ENCODE data around the gene LUZP1.
A peak's percentile ranks its signal among the peaks of the same experiment; 100 is the strongest.

LUZP1 gene

GRCh38 chr1:23200883-23201282 lies 32.2 kb upstream of the LUZP1 start:
- H3K9me3 ChIP-seq (ENCODE audit: control extremely low read depth in 1 of 5, control insufficient read depth in 4 of 5, insufficient read depth in 2 of 5, low read depth in 1 of 5, low read length in 4 of 5): no peaks in the 10 kb centered on the region
- H3K36me3 ChIP-seq (ENCODE audit: control insufficient read depth in 4 of 4, insufficient read depth in 4 of 4, low read length in 3 of 4): no peaks in the 10 kb centered on the region
- DNase-seq: no peak
- CTCF ChIA-PET: interaction anchor here (0.9 to 2.3 kb wide), 5 partner anchors 9 to 102 kb away, joined by 3 to 7 read pairs (median 4); no protein-coding TSS in a partner anchor
- H3K27ac ChIP-seq (ENCODE audit: insufficient read depth in 1 of 2, low read depth in 1 of 2, low read length in 2 of 2, poor library complexity in 1 of 2, severe bottlenecking in 2 of 2): no peak overlapping the region
- H3K4me1 ChIP-seq (ENCODE audit: control extremely low read depth in 1 of 4, control insufficient read depth in 4 of 4, insufficient read depth in 4 of 4, low read length in 3 of 4): no peaks in the 10 kb centered on the region
- POLR2A ChIA-PET: no interaction called here
- H3K4me3 ChIP-seq (ENCODE audit: control insufficient read depth in 1 of 7, extremely low read depth in 1 of 7, insufficient read depth in 4 of 7, low read depth in 2 of 7, low read length in 6 of 7): no peak overlapping the region
- 60% methylated on average over 1 of the region's 1 CpG for WGBS (ENCODE audit: insufficient coverage)
- peaks cover 0 to 4% (median 0%) of the 10 kb centered on the region in 5 experiments for H3K27me3 ChIP-seq (replicated peaks in 2 of 5; ENCODE audit: control insufficient read depth in 4 of 5, insufficient read depth in 5 of 5, low read length in 4 of 5)

GRCh38 chr1:23198373-23198772 lies 29.7 kb upstream of the LUZP1 start:
- POLR2A ChIA-PET: no interaction called here
- Histone ChIP-seq H3K36me3 (ENCODE audit: control insufficient read depth in 4 of 4, insufficient read depth in 4 of 4, low read length in 3 of 4) (no peaks in the 10 kb centered on the region), H3K9me3 (ENCODE audit: control extremely low read depth in 1 of 5, control insufficient read depth in 4 of 5, insufficient read depth in 2 of 5, low read depth in 1 of 5, low read length in 4 of 5) (no peaks in the 10 kb centered on the region), H3K27me3 (replicated peaks in 2 of 5; ENCODE audit: control insufficient read depth in 4 of 5, insufficient read depth in 5 of 5, low read length in 4 of 5) (peaks cover 0 to 4% (median 0%) of the 10 kb centered on the region in 5 experiments), H3K4me1 (ENCODE audit: control extremely low read depth in 1 of 4, control insufficient read depth in 4 of 4, insufficient read depth in 4 of 4, low read length in 3 of 4) (no peaks in the 10 kb centered on the region), H3K4me3 (ENCODE audit: control insufficient read depth in 1 of 7, extremely low read depth in 1 of 7, insufficient read depth in 4 of 7, low read depth in 2 of 7, low read length in 6 of 7) (no peak overlapping the region), H3K27ac (ENCODE audit: insufficient read depth in 1 of 2, low read depth in 1 of 2, low read length in 2 of 2, poor library complexity in 1 of 2, severe bottlenecking in 2 of 2) (no peak overlapping the region)
- peak in 2 of 3 donors; percentile 47 to 54 for DNase-seq
- CTCF ChIA-PET: no interaction called here
- WGBS (ENCODE audit: insufficient coverage): no CpG with 5 or more reads among the region's 4 CpGs

GRCh38 chr1:23196627-23197328 lies 28.1 kb upstream of the LUZP1 start:
- CTCF ChIA-PET: interaction anchor here (0.6 to 4.3 kb wide), 3 partner anchors 12 to 25 kb away, joined by 3 to 38 read pairs (median 3); no protein-coding TSS in a partner anchor

GRCh38 chr1:23194119-23194984 lies 25.7 kb upstream of the LUZP1 start:
- 83% methylated on average over 9 of the region's 11 CpGs for WGBS (ENCODE audit: insufficient coverage)
- no peak for DNase-seq
- Histone ChIP-seq H3K4me1 (ENCODE audit: control extremely low read depth in 1 of 4, control insufficient read depth in 4 of 4, insufficient read depth in 4 of 4, low read length in 3 of 4) (no peaks in the 10 kb centered on the region), H3K27ac (ENCODE audit: insufficient read depth in 1 of 2, low read depth in 1 of 2, low read length in 2 of 2, poor library complexity in 1 of 2, severe bottlenecking in 2 of 2) (no peak overlapping the region), H3K36me3 (ENCODE audit: control insufficient read depth in 4 of 4, insufficient read depth in 4 of 4, low read length in 3 of 4) (no peaks in the 10 kb centered on the region), H3K4me3 (ENCODE audit: control insufficient read depth in 1 of 7, extremely low read depth in 1 of 7, insufficient read depth in 4 of 7, low read depth in 2 of 7, low read length in 6 of 7) (no peak overlapping the region), H3K9me3 (ENCODE audit: control extremely low read depth in 1 of 5, control insufficient read depth in 4 of 5, insufficient read depth in 2 of 5, low read depth in 1 of 5, low read length in 4 of 5) (no peaks in the 10 kb centered on the region), H3K27me3 (replicated peaks in 2 of 5; ENCODE audit: control insufficient read depth in 4 of 5, insufficient read depth in 5 of 5, low read length in 4 of 5) (peaks cover 0 to 1% (median 0%) of the 10 kb centered on the region in 5 experiments)
- ChIA-PET POLR2A (no interaction called here), CTCF (interaction anchor here (0.7 to 4.3 kb wide), 5 partner anchors 9 to 92 kb away, joined by 3 to 38 read pairs (median 4); no protein-coding TSS in a partner anchor)

More at GRCh38 chr1:23196627-23197328, 28.1 kb upstream of the LUZP1 start:
- POLR2A ChIA-PET: no interaction called here
- Histone ChIP-seq H3K36me3 (ENCODE audit: control insufficient read depth in 4 of 4, insufficient read depth in 4 of 4, low read length in 3 of 4) (no peaks in the 10 kb centered on the region), H3K4me3 (ENCODE audit: control insufficient read depth in 1 of 7, extremely low read depth in 1 of 7, insufficient read depth in 4 of 7, low read depth in 2 of 7, low read length in 6 of 7) (no peak overlapping the region), H3K27me3 (replicated peaks in 2 of 5; ENCODE audit: control insufficient read depth in 4 of 5, insufficient read depth in 5 of 5, low read length in 4 of 5) (peaks cover 0 to 3% (median 0%) of the 10 kb centered on the region in 5 experiments), H3K27ac (ENCODE audit: insufficient read depth in 1 of 2, low read depth in 1 of 2, low read length in 2 of 2, poor library complexity in 1 of 2, severe bottlenecking in 2 of 2) (no peak overlapping the region), H3K9me3 (ENCODE audit: control extremely low read depth in 1 of 5, control insufficient read depth in 4 of 5, insufficient read depth in 2 of 5, low read depth in 1 of 5, low read length in 4 of 5) (no peaks in the 10 kb centered on the region), H3K4me1 (ENCODE audit: control extremely low read depth in 1 of 4, control insufficient read depth in 4 of 4, insufficient read depth in 4 of 4, low read length in 3 of 4) (no peaks in the 10 kb centered on the region)
- DNase-seq: no peak
- 87% methylated on average over 10 of the region's 10 CpGs for WGBS (ENCODE audit: insufficient coverage)

- 98% methylated on average over 25 of the region's 27 CpGs for WGBS (ENCODE audit: insufficient coverage)
- ChIA-PET CTCF (interaction anchor here (4.3 kb wide), 1 partner anchor 9 kb away, joined by 38 read pairs; no protein-coding TSS in a partner anchor), POLR2A (no interaction called here)
- no peak for DNase-seq
- H3K4me1 ChIP-seq (ENCODE audit: control extremely low read depth in 1 of 4, control insufficient read depth in 4 of 4, insufficient read depth in 4 of 4, low read length in 3 of 4): no peaks in the 10 kb centered on the region
- H3K9me3 ChIP-seq (ENCODE audit: control extremely low read depth in 1 of 5, control insufficient read depth in 4 of 5, insufficient read depth in 2 of 5, low read depth in 1 of 5, low read length in 4 of 5): no peaks in the 10 kb centered on the region
- no peak overlapping the region for H3K27ac ChIP-seq (ENCODE audit: insufficient read depth in 1 of 2, low read depth in 1 of 2, low read length in 2 of 2, poor library complexity in 1 of 2, severe bottlenecking in 2 of 2)
- H3K36me3 ChIP-seq (ENCODE audit: control insufficient read depth in 4 of 4, insufficient read depth in 4 of 4, low read length in 3 of 4): no peaks in the 10 kb centered on the region
- H3K4me3 ChIP-seq (ENCODE audit: control insufficient read depth in 1 of 7, extremely low read depth in 1 of 7, insufficient read depth in 4 of 7, low read depth in 2 of 7, low read length in 6 of 7): no peak overlapping the region
- peaks cover 0 to 1% (median 0%) of the 10 kb centered on the region in 5 experiments for H3K27me3 ChIP-seq (replicated peaks in 2 of 5; ENCODE audit: control insufficient read depth in 4 of 5, insufficient read depth in 5 of 5, low read length in 4 of 5)
These were observed 24.9 kb upstream of the LUZP1 start for GRCh38 chr1:23193391-23194118.

- CTCF ChIA-PET: interaction anchor here (1.5 kb wide), 2 partner anchors 9 to 105 kb away, joined by 3 to 4 read pairs; no protein-coding TSS in a partner anchor
- Histone ChIP-seq H3K4me3 (ENCODE audit: control insufficient read depth in 1 of 7, extremely low read depth in 1 of 7, insufficient read depth in 4 of 7, low read depth in 2 of 7, low read length in 6 of 7) (no peak overlapping the region), H3K27me3 (replicated peaks in 2 of 5; ENCODE audit: control insufficient read depth in 4 of 5, insufficient read depth in 5 of 5, low read length in 4 of 5) (peaks cover 0 to 1% (median 0%) of the 10 kb centered on the region in 5 experiments), H3K36me3 (ENCODE audit: control insufficient read depth in 4 of 4, insufficient read depth in 4 of 4, low read length in 3 of 4) (no peaks in the 10 kb centered on the region), H3K27ac (ENCODE audit: insufficient read depth in 1 of 2, low read depth in 1 of 2, low read length in 2 of 2, poor library complexity in 1 of 2, severe bottlenecking in 2 of 2) (no peak overlapping the region), H3K4me1 (ENCODE audit: control extremely low read depth in 1 of 4, control insufficient read depth in 4 of 4, insufficient read depth in 4 of 4, low read length in 3 of 4) (no peaks in the 10 kb centered on the region), H3K9me3 (ENCODE audit: control extremely low read depth in 1 of 5, control insufficient read depth in 4 of 5, insufficient read depth in 2 of 5, low read depth in 1 of 5, low read length in 4 of 5) (no peaks in the 10 kb centered on the region)
- POLR2A ChIA-PET: no interaction called here
- DNase-seq: no peak
- 91% methylated on average over 3 of the region's 3 CpGs for WGBS (ENCODE audit: insufficient coverage)
These were observed 22.5 kb upstream of the LUZP1 start for GRCh38 chr1:23191199-23191598.

Measured in common myeloid progenitor, CD34-positive (primary cell).